ENCODE results near the gene OR10J5. TPM values are rescaled to one million over a fixed set of nuclear protein-coding genes. Genes with fewer than 3 reads are reported as not detected.
"Not testable (repeated sequence)": the region's sequence is repeated elsewhere in the genome, so short reads cannot be mapped to it uniquely, and the experiment has no call there.

OR10J5 gene
- total RNA-seq, 1 experiment from 2014 or later = not detected

- no peak for DNase-seq
- Histone ChIP-seq H3K4me3 (no peak overlapping the region), H3K9me3 (no peaks in the 10 kb centered on the region; the same call in 1 of the 2 replicates)
Measured at GRCh38 chr1:159505676-159506075, 30.1 kb downstream of the OR10J5 start.

GRCh38 chr1:159501082-159501481, 34.7 kb downstream of the OR10J5 start:
- Histone ChIP-seq H3K36me3 (no peaks in the 10 kb centered on the region), H3K27me3 (no peaks in the 10 kb centered on the region; the same call in 1 of the 2 replicates), H3K9me3 (no peaks in the 10 kb centered on the region; the same call in none of the 2 replicates), H3K4me3 (no peak overlapping the region)
- DNase-seq = no peak

More at GRCh38 chr1:159505676-159506075, 30.1 kb downstream of the OR10J5 start:
- Histone ChIP-seq H3K36me3 (no peaks in the 10 kb centered on the region), H3K27me3 (no peaks in the 10 kb centered on the region; the same call in 1 of the 2 replicates)

GRCh38 chr1:159494513-159495210, 41.1 kb downstream of the OR10J5 start:
- H3K9me3 ChIP-seq, H3K4me3 ChIP-seq, H3K27me3 ChIP-seq, H3K36me3 ChIP-seq, DNase-seq: not testable (repeated sequence)

- DNase-seq = no peak
- Histone ChIP-seq H3K36me3 (no peaks in the 10 kb centered on the region), H3K4me3 (no peak overlapping the region), H3K27me3 (no peaks in the 10 kb centered on the region; the same call in 1 of the 2 replicates), H3K9me3 (no peaks in the 10 kb centered on the region; the same call in none of the 2 replicates)
Measured at GRCh38 chr1:159493354-159493753, 42.5 kb downstream of the OR10J5 start.

GRCh38 chr1:159492575-159493323, 43.1 kb downstream of the OR10J5 start:
- peak; percentile 42 for DNase-seq
- H3K27me3 ChIP-seq = no peaks in the 10 kb centered on the region

More at GRCh38 chr1:159492575-159493323, 43.1 kb downstream of the OR10J5 start:
- Histone ChIP-seq H3K4me3 (no peak overlapping the region), H3K36me3 (no peaks in the 10 kb centered on the region), H3K9me3 (no peaks in the 10 kb centered on the region; the same call in 1 of the 2 replicates)

Other genes starting within 250 kb of the OR10J5 start
- gene FCER1A, start 233.7 kb downstream of the OR10J5 start, total RNA-seq (2014; rRNA removed; shearing (Covaris generic); ENCODE audit: low replicate concordance) = not detected in 2 replicates
- gene OR10J4, start 103.8 kb downstream of the OR10J5 start, total RNA-seq (2014; rRNA removed; shearing (Covaris generic); ENCODE audit: low replicate concordance) = not detected in 2 replicates
- gene OR10J1, start 96.3 kb downstream of the OR10J5 start, total RNA-seq (2014; rRNA removed; shearing (Covaris generic); ENCODE audit: low replicate concordance) = not detected in 2 replicates
- gene APCS, start 51.8 kb upstream of the OR10J5 start, total RNA-seq (2014; rRNA removed; shearing (Covaris generic); ENCODE audit: low replicate concordance) = not detected in 2 replicates
- not detected in 2 replicates for gene CRP, start 178.6 kb upstream of the OR10J5 start, total RNA-seq (2014; rRNA removed; shearing (Covaris generic); ENCODE audit: low replicate concordance)
- 9.2 and 17.1 TPM in 2 replicates for gene DUSP23, start 245.0 kb upstream of the OR10J5 start, total RNA-seq (2014; rRNA removed; shearing (Covaris generic); ENCODE audit: low replicate concordance)